ENCODE results near the gene CLDN14.

The CLDN14 gene

DNA sequence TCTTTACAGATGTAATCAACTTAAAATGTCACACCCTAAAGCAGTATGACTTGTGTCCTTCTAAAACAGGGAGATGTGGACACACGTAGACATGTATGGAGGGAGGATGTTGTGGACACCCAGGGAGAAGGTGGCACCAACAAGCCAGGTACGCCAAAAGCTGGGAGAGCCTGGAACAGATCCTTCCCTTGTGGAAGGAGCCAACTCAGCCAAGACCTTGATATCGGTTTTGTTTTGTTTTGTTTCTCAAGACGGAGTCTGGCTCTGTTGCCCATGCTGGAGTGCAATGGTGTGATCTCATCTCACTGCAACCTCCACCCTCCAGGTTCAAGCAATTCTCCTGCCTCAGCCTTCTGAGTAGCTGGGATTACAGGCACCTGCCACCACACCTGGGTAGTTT is 49.1 kb downstream of the CLDN14 start:
- DNase-seq, result no peak

DNA sequence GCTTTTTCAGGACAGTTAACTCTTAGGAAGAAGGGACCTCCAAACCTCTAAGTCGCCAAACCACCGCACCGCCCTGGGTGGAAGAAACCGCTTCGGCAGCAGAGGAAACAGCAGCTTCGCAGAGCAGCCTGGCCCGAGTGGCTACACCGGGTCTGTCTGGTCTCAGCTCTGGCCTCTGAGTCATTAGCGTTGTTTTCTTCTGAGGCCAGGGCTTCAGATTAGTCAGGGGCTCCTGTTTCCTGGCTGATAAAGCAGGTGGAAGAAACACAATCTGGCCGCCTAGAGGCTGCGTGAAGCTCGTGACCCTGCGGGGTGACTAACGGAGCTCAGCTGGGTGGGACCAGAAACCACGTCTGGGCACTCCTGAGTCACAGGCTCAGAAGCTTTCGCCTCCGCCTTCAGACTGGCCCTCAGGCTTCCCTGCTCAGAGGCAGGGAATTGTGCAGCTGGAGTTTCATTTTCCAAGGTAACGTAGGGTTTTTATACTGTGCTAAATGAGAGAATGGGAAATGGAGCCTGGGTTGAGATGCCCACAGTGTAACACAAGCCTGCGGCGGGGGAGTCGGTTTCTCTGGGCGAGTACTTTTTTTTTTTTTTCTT is 49.9 kb downstream of the CLDN14 start:
- peak in 1 of 2 experiments; percentile 39 for DNase-seq

- peak in 1 of 2 experiments; percentile 34 for DNase-seq
Observed at GRCh38 chr21:36428761-36429432, 51.0 kb downstream of the CLDN14 start.

GRCh38 chr21:36427502-36427901 is 52.4 kb downstream of the CLDN14 start:
- no peak for DNase-seq

DNA sequence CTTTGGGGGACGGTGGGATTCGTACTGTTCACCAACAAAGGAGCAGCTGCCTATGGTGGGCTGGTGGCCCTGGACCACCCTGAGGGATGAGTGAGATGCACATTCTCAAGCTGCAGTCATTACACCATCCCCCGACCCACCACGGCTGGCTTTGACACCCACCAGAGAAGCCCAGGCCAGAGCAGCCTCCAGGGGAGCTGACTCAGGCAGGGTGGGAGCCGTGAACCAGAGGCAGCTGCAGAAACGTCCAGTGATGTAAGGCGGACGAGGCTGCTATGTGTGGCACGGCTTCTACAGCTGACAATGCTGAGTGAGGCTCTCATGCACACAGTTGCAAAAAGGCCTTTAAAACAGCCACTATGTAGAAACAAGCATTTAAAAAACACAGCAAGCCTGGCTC is 54.6 kb downstream of the CLDN14 start:
- no peak for DNase-seq

DNA sequence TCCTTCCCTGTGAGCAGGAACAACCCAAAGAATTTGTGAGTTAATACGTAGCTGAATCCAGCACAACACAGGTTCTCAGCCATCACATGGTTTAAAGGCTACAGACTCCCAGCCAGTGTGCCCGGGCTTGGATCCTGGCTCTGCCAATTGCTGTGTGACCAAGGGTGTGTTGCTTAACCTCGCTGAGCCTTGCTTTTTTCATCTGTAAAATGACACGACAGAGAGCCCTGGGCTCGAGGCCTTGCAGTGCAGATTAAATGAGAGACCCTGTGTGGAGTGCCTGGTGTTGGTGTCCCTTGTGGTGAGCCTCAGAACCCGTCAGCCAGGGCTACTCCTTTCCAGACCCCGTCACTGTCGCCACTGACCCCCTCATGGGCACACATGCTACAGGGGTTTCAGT is 55.3 kb downstream of the CLDN14 start:
- DNase-seq, result no peak

DNA sequence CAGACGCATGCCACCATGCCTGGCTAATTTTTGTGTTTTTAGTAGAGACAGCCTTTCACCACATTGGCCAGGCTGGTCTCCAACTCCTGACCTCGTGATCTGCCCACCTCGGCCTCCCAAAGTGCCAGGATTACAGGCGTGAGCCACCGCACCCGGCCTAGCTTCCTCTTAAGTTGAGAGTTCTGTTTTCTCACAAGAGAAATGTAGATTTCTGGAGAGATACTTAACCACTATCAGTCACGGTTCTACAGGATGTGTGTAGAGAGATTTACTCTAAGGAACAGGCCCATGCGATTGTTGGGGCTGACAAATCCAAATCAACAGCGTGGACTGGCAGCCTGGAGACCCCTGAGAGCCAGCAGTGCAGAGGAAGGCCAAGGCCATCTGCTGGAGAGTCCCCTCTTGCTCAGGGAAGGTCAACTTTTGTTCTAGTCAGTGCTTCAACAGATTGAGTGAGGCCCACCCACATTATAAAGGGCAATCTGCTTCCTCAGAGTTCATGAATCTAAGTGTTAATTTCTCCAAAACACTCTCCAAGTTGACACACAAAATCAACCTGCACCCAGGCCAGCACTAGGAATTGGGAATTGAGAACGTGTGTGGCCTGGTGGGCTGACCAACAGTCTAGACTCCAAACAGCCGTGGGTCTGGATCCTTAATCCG is 56.0 kb downstream of the CLDN14 start:
- no peak for DNase-seq

DNA sequence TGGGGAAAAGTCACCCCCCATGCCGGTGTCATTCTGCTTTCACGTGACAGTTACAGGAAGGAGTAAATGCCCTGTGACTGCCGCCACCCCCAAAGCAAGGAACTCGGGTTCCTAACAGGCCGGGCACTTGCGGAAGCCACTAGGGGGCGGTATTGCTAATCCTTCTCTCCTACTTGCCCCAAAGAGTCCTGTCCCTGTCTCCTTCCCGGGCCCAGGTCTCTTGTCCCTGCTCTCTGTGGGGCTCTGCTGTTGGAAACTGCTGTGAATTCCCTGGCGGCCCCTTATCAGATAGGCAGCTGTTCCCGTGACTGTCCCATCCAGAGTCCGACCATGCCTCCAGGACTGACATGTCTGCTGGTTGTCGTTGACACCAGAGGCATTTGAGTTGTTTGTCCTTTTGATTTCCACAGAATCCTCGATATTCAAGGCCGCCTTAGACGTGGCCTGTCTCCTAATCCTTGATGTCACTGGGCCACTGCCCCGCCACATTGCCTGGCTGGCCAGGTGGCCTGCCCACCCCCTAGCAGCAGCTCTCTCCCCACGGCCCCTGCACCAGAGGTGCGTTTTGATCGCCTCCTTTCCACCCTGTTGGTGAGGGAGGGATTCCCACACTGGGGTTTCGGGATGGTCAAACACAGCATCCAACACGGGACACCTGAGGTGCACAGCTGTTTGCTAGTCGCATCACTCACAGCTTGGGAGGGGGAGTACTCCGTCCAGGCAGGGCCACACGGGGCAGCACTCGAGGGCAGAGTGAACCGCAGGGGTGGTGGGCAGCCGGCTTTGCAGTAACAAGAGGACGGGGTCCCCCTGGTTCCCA is 57.4 kb downstream of the CLDN14 start:
- DNase-seq, result peak; percentile 24 to 51

GRCh38 chr21:36420571-36421339 is 59.2 kb downstream of the CLDN14 start:
- no peak for DNase-seq

DNA sequence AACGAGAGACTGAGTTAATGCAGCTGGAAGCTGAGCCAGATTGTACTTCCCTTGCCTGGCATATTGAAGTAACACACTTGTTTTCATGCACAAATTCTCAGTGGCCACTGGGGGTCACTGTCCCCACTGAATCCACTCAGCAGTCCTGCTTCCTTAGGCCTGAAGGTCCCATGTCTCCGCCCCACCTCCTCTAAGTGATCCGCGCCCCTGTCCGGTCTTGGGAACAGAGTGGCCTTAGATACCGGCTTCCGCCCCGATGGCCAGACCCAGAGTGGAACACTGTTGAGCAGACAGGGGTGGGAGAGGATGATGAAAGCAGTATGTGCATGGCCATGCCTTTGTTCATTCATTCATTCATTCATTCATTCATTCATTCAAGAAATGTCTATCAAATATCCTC is 59.9 kb downstream of the CLDN14 start:
- DNase-seq, result peak; percentile 71 to 86

GRCh38 chr21:36419241-36419640 is 60.7 kb downstream of the CLDN14 start:
- no peak for DNase-seq

DNA sequence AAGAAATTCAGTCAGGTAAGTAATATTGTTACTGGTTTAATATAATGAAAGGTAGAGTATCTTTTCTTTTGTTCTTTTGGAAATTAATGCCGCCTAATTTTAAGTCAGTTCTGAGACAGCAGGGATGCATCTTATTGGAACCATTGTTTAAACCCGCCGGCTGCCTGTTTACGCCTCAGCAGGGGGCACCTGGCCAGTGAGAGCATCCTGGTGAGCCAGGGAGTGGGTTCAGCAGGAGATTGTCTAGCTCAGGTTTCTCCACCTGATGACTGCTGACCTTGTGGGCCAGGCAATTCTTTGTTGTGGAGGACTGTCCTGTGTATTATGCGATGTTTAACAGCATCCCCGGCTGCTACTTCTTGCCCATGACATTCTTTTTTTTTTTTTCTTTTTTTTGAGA is 64.5 kb downstream of the CLDN14 start:
- DNase-seq, result no peak

GRCh38 chr21:36412916-36413315 is 67.0 kb downstream of the CLDN14 start:
- DNase-seq, result no peak

- DNase-seq, result no peak
Observed at GRCh38 chr21:36411301-36411700, 68.6 kb downstream of the CLDN14 start.
